ENCODE data around the gene TCF7.

TCF7 gene

GRCh38 chr5:134135091-134135655 is 20.7 kb downstream of the TCF7 start:
- H3K36me3 ChIP-seq = peaks cover 14 to 83% (median 49%) of the 10 kb centered on the region in 3 donors
- H3K9me3 ChIP-seq = no peaks in the 10 kb centered on the region
- H3K4me3 ChIP-seq = no peak overlapping the region
- no peak for TF ChIP-seq CTCF (IDR thresholded peaks at IDR 0.05)
- no peaks in the 10 kb centered on the region for H3K27me3 ChIP-seq
- peaks cover 0 to 16% (median 0%) of the 10 kb centered on the region in 4 donors for H3K4me1 ChIP-seq
- no peak overlapping the region for H3K27ac ChIP-seq
- peak in 1 of 2 donors; percentile 24 for DNase-seq
- intact Hi-C loops (cut with DNase I; ENCODE audit: low total_unique reads) = no loop called here

DNA sequence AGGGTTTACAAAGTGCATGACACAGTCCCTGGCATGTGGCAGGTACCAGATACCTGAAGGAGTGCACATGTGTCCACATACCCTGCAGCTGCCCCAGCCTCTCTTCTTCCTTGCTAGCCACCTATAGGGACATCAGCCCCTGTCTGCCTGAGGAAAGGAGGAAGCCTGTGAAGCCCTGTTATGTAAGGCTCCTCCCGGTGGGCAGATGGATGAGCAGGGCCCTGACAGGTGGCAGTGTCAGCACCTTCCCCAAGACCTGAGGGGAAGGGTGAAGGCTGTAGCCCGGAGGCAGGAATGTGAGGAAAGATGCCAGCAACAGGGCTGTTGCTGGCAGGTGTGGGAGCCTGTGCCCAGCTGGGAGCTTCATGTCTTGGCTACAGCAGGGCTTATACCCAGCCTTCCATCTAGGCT is 21.7 kb downstream of the TCF7 start:
- Histone ChIP-seq H3K4me3 (no peak overlapping the region), H3K27ac (no peak overlapping the region), H3K9me3 (no peaks in the 10 kb centered on the region), H3K4me1 (peaks cover 0 to 22% (median 0%) of the 10 kb centered on the region in 4 donors), H3K27me3 (no peaks in the 10 kb centered on the region), H3K36me3 (peaks cover 14 to 79% (median 53%) of the 10 kb centered on the region in 3 donors)
- intact Hi-C loops (cut with DNase I; ENCODE audit: low total_unique reads) = no loop called here
- no peak for TF ChIP-seq CTCF (IDR thresholded peaks at IDR 0.05)
- DNase-seq = peak in 1 of 2 donors; percentile 47

DNA sequence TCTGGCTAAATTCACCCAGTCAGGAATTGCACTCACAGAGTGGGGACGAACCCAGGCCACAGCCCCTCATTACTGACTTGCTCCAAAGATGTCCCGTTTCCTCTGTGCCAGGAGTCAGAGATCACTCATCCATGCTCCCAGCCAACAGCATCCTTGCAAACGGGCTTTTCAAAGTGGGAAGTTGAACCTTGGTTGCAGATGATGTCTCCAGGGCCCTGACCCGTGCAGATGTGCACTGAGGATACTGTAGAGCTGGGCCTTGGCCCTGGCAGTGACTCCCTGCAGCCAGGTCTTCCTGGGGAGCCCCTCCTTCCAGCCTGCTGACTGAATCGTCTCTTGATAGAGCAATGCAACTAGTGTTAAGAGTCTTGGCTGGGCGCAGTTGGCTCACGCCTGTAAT is 22.3 kb downstream of the TCF7 start:
- intact Hi-C loops (cut with DNase I; ENCODE audit: low total_unique reads) = no loop called here
- H3K4me1 ChIP-seq = peaks cover 0 to 28% (median 0%) of the 10 kb centered on the region in 4 donors
- no peak overlapping the region for H3K4me3 ChIP-seq
- no peaks in the 10 kb centered on the region for H3K9me3 ChIP-seq
- DNase-seq = peak; percentile 13 to 34
- no peak for TF ChIP-seq CTCF (IDR thresholded peaks at IDR 0.05)
- no peak overlapping the region for H3K27ac ChIP-seq
- no peaks in the 10 kb centered on the region for H3K27me3 ChIP-seq
- H3K36me3 ChIP-seq = peaks cover 14 to 75% (median 53%) of the 10 kb centered on the region in 3 donors

DNA sequence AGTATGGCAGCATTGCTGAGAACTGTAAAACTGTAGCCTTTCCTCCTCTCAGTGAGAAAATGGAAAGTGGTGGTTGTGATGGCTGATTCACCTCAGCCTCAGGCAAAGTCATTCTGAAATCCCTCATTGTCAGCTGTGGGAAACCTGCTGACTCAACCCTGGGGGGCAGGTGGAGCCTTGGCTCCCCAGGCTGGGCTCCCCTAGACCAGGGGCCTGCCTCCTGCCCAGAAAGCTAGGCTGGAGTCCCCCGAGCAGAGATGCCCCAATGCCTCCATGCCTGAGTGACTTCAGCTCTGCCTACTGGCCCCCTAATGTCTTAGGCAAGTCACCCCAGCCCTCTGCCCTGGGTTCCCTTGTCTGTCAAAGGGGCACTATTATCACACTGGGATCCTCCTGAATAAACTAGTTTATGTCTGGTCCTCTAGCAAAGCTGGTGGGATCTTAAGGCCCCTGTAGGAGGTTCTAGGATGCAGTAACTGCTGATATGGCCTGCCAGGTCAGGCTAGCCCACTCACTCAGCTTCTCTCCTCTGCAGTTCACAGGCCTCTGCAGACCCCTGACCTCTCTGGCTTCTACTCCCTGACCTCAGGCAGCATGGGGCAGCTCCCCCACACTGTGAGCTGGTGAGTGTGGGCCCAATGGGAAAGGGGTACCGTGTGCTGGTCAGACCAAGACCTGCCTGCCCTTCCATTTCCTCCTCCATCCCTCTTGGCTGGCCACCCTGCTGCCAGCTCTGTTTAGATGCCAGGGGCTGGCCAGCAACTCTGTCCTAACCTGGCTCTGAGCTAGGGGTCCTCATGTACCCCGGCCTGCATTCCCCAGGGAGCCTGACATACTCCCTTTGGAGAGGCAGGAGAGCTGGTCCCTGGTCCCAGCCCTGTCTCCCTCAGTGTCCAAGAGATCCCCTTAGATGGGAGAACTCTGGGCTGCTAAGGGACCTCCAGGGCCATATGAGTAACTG is 24.2 kb downstream of the TCF7 start:
- Histone ChIP-seq H3K9me3 (no peaks in the 10 kb centered on the region), H3K4me1 (peaks cover 0 to 17% (median 0%) of the 10 kb centered on the region in 4 donors), H3K27ac (no peak overlapping the region), H3K36me3 (peaks cover 14 to 75% (median 54%) of the 10 kb centered on the region in 3 donors), H3K4me3 (no peak overlapping the region), H3K27me3 (no peaks in the 10 kb centered on the region)
- TF ChIP-seq CTCF (IDR thresholded peaks at IDR 0.05) = no peak
- intact Hi-C loops (cut with DNase I; ENCODE audit: low total_unique reads) = no loop called here
- peak in 1 of 2 donors; percentile 6 for DNase-seq

DNA sequence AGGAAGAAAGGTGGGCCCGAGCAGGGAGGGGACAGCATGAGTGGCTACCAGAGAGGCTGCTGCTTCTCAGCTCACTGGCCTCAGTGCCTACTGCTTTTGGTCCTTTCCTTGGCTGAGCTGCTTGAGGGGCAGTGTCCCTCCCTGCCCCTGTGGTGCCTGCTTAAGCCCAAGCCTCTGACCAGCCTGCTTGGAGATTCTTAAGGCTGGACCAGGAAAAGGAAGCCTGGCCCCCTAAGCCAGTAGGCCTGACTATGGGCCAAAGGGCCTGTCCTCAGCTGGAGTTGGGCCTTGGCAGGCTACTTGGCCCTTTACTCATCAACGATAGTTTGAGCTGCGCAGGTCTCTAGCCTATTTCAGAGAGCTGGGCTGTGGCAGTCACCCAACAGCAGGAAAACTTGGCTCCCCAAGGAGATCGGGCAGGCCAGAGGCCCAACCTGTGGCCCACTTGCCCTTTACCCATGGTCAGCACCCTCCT is 24.9 kb downstream of the TCF7 start:
- Histone ChIP-seq H3K36me3 (peaks cover 9 to 75% (median 56%) of the 10 kb centered on the region in 3 donors), H3K27me3 (no peaks in the 10 kb centered on the region), H3K4me1 (peaks cover 0 to 20% (median 0%) of the 10 kb centered on the region in 4 donors), H3K27ac (no peak overlapping the region), H3K9me3 (no peaks in the 10 kb centered on the region), H3K4me3 (no peak overlapping the region)
- intact Hi-C loops (cut with DNase I; ENCODE audit: low total_unique reads) = no loop called here
- peak; percentile 13 to 50 for DNase-seq
- no peak for TF ChIP-seq CTCF (IDR thresholded peaks at IDR 0.05)

Data from tibial artery (tissue), 4 donors.